ENCODE measurements around the gene SNORC.
"Not testable (repeated sequence)": the region's sequence is repeated elsewhere in the genome, so short reads cannot be mapped to it uniquely, and the experiment has no call there.

Gene SNORC

GRCh38 chr2:232870018-232870765 lies at the start of gene SNORC:
Gene SNORC (plus strand): TSS chr2:232870264. CDS start chr2:232870342, 78 bp downstream.
- no peak for DNase-seq (ENCODE audit: low spot score)

- no peak for DNase-seq (ENCODE audit: low spot score)
Observed at GRCh38 chr2:232829988-232830387, 40.1 kb upstream of the SNORC start.

- no peak for DNase-seq (ENCODE audit: low spot score)
Observed at GRCh38 chr2:232831496-232831895, 38.6 kb upstream of the SNORC start.

GRCh38 chr2:232833830-232834229 lies 36.2 kb upstream of the SNORC start:
- DNase-seq (ENCODE audit: low spot score), result no peak

- no peak for DNase-seq (ENCODE audit: low spot score)
Observed at GRCh38 chr2:232835687-232836208, 34.3 kb upstream of the SNORC start.

- DNase-seq (ENCODE audit: low spot score), result no peak
Observed at GRCh38 chr2:232836934-232837333, 33.1 kb upstream of the SNORC start.

- DNase-seq (ENCODE audit: low spot score), result no peak
Observed at GRCh38 chr2:232838406-232838874, 31.6 kb upstream of the SNORC start.

- no peak for DNase-seq (ENCODE audit: low spot score)
Observed at GRCh38 chr2:232839411-232840079, 30.5 kb upstream of the SNORC start.

GRCh38 chr2:232842689-232843088 lies 27.4 kb upstream of the SNORC start:
- DNase-seq (ENCODE audit: low spot score), result no peak

- DNase-seq (ENCODE audit: low spot score), result no peak
Observed at GRCh38 chr2:232843834-232844233, 26.2 kb upstream of the SNORC start.

- DNase-seq (ENCODE audit: low spot score), result no peak
Observed at GRCh38 chr2:232846055-232846454, 24.0 kb upstream of the SNORC start.

GRCh38 chr2:232850039-232850438 lies 20.0 kb upstream of the SNORC start:
- no peak for DNase-seq (ENCODE audit: low spot score)

GRCh38 chr2:232852081-232852480 lies 18.0 kb upstream of the SNORC start:
- DNase-seq (ENCODE audit: low spot score), result not testable (repeated sequence)

GRCh38 chr2:232852676-232853075 lies 17.4 kb upstream of the SNORC start:
- DNase-seq (ENCODE audit: low spot score), result no peak

- no peak for DNase-seq (ENCODE audit: low spot score)
Observed at GRCh38 chr2:232854082-232854481, 16.0 kb upstream of the SNORC start.

- no peak for DNase-seq (ENCODE audit: low spot score)
Observed at GRCh38 chr2:232857158-232857563, 12.9 kb upstream of the SNORC start.

GRCh38 chr2:232859385-232859916 lies 10.6 kb upstream of the SNORC start:
- no peak for DNase-seq (ENCODE audit: low spot score)

- no peak for DNase-seq (ENCODE audit: low spot score)
Observed at GRCh38 chr2:232860593-232861241, 9.3 kb upstream of the SNORC start.

- no peak for DNase-seq (ENCODE audit: low spot score)
Observed at GRCh38 chr2:232861353-232861752, 8.7 kb upstream of the SNORC start.

GRCh38 chr2:232863996-232864395 lies 6.1 kb upstream of the SNORC start:
- DNase-seq (ENCODE audit: low spot score), result no peak

GRCh38 chr2:232865165-232865564 lies 4.9 kb upstream of the SNORC start:
- no peak for DNase-seq (ENCODE audit: low spot score)

- DNase-seq (ENCODE audit: low spot score), result no peak
Observed at GRCh38 chr2:232866104-232866503, 4.0 kb upstream of the SNORC start.

All from iPS-NIHi11 (cell line).